ENCODE results near the gene LEF1. TPM values are rescaled to one million over a fixed set of nuclear protein-coding genes. Genes with fewer than 3 reads are reported as not detected.

The LEF1 gene
- total and polyA plus RNA-seq, 9 of the 15 experiments (the other 6 are each of a cell fraction or from before 2014, with no cell fraction given), result 15.1 to 81.1 (median 29.7) TPM

DNA sequence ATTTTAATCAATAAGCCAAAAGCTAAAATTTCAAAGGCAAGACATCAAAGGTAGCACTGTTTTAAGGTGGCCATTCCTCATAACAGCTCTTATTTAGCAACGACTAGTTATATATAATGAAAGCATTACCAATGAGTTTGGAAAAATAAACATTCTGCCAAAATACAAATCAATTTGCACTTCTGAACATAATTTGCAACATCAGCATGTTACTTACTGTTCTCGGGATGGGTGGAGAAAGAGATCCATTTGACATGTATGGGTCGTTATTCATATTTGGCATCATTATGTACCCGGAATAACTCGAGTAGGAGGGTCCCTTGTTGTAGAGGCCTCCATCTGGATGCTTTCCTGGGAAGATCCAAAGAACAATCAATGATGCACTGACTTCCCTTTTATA lies 5.4 kb downstream of the LEF1 start:
- Histone ChIP-seq H3K79me2 (ENCODE audit: control insufficient read depth, insufficient read depth, low read length) (peaks cover 32% of the 10 kb centered on the region), H3K4me3 (no peak overlapping the region), H3K4me1 (replicated peaks in 1 of 2; ENCODE audit: control insufficient read depth in 2 of 2, insufficient read depth in 2 of 2, low read length in 2 of 2) (peaks cover 10 to 19% of the 10 kb centered on the region in 2 experiments; a peak in 4 of 5 replicates), H3K9me1 (ENCODE audit: control insufficient read depth, insufficient read depth, low read length) (no peaks in the 10 kb centered on the region), H3K27ac (ENCODE audit: extremely low read depth, low read depth, low read length) (no peak overlapping the region), H4K20me1 (replicated peaks; ENCODE audit: control insufficient read depth, insufficient read depth, low read length) (no peaks in the 10 kb centered on the region), H3K36me3 (ENCODE audit: control insufficient read depth, insufficient read depth, low read length) (peaks cover 46% of the 10 kb centered on the region), H3K9me3 (replicated peaks; ENCODE audit: control insufficient read depth, insufficient read depth, low read depth, low read length) (no peaks in the 10 kb centered on the region), H3K9ac (ENCODE audit: insufficient read depth in 1 of 2, low read depth in 2 of 2, low read length in 2 of 2) (no peak overlapping the region), H3K4me2 (ENCODE audit: insufficient read depth, low read length) (no peak overlapping the region), H2AFZ (ENCODE audit: low read depth, low read length) (no peak overlapping the region), H3K27me3 (ENCODE audit: control insufficient read depth in 2 of 2, insufficient read depth in 2 of 2, low read length in 2 of 2) (no peaks in the 10 kb centered on the region)
- ATAC-seq (no peak), FAIRE-seq (no peak), DNase-seq (ENCODE audit: extremely low read depth in 1 of 4, low spot score in 3 of 4) (no peak)
- no TSS peak for BruUV-seq (replicated peaks)
- intact Hi-C loops (cut with micrococcal nuclease), result no loop called here
- ChIA-PET CTCF (ENCODE audit: low intra/inter-chr PET ratio) (no interaction called here), POLR2A (no interaction called here)
- 79% methylated on average over 5 of the region's 5 CpGs for WGBS (ENCODE audit: insufficient coverage, low coverage, missing lambda C conversion rate)
- TF ChIP-seq MAFG (tag; conservative IDR thresholded peaks at IDR 0.05) (peak; percentile 58), ZNF77 (CRISPR knock-in tag; IDR thresholded peaks at IDR 0.05) (no peak), SRSF7 (optimal IDR thresholded peaks at IDR 0.05; ENCODE audit: low read depth, low read length) (no peak), ATF3 (IDR thresholded peaks at IDR 0.05) (no peak), ATF3 (CRISPR knock-in tag; conservative IDR thresholded peaks at IDR 0.05) (no peak), HDAC3 (IDR thresholded peaks at IDR 0.05; ENCODE audit: borderline replicate concordance, partially characterized antibody) (no peak), MAFF (IDR thresholded peaks at IDR 0.05; ENCODE audit: low read length) (peak; percentile 73), ZNF316 (IDR thresholded peaks at IDR 0.05) (peak; percentile 88), C11orf30 (IDR thresholded peaks at IDR 0.05; ENCODE audit: low read depth) (peak; percentile 75), MAFK (IDR thresholded peaks at IDR 0.05; ENCODE audit: low read length) (peak; percentile 77), HMGXB4 (CRISPR knock-in tag; IDR thresholded peaks at IDR 0.05) (no peak), HSF4 (CRISPR knock-in tag; IDR thresholded peaks at IDR 0.05; ENCODE audit: borderline replicate concordance) (no peak), TCF7L2 (IDR thresholded peaks at IDR 0.05; ENCODE audit: low read depth, low read length) (no peak)
- TF ChIP-seq, protein P1, sequence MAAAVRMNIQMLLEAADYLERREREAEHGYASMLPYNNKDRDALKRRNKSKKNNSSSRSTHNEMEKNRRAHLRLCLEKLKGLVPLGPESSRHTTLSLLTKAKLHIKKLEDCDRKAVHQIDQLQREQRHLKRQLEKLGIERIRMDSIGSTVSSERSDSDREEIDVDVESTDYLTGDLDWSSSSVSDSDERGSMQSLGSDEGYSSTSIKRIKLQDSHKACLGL (CRISPR knock-in tag; IDR thresholded peaks at IDR 0.05; ENCODE audit: borderline replicate concordance, poor library complexity, severe bottlenecking), result no peak
- in situ Hi-C loops (cut with MboI), result no loop called here

Data from K562 (cell line).